HG03280 (cell line): Measurements from ENCODE around the gene AKAP12.

Source experiments
- ATAC-seq: cut with Tn5 transposase; IDR thresholded peaks from one replicate; pipeline ENCODE4 v1.9.1; 2021; ENCODE audit warnings: mild to moderate bottlenecking, moderate library complexity; ENCODE audit not compliant: unreplicated experiment

Gene AKAP12, protein sequence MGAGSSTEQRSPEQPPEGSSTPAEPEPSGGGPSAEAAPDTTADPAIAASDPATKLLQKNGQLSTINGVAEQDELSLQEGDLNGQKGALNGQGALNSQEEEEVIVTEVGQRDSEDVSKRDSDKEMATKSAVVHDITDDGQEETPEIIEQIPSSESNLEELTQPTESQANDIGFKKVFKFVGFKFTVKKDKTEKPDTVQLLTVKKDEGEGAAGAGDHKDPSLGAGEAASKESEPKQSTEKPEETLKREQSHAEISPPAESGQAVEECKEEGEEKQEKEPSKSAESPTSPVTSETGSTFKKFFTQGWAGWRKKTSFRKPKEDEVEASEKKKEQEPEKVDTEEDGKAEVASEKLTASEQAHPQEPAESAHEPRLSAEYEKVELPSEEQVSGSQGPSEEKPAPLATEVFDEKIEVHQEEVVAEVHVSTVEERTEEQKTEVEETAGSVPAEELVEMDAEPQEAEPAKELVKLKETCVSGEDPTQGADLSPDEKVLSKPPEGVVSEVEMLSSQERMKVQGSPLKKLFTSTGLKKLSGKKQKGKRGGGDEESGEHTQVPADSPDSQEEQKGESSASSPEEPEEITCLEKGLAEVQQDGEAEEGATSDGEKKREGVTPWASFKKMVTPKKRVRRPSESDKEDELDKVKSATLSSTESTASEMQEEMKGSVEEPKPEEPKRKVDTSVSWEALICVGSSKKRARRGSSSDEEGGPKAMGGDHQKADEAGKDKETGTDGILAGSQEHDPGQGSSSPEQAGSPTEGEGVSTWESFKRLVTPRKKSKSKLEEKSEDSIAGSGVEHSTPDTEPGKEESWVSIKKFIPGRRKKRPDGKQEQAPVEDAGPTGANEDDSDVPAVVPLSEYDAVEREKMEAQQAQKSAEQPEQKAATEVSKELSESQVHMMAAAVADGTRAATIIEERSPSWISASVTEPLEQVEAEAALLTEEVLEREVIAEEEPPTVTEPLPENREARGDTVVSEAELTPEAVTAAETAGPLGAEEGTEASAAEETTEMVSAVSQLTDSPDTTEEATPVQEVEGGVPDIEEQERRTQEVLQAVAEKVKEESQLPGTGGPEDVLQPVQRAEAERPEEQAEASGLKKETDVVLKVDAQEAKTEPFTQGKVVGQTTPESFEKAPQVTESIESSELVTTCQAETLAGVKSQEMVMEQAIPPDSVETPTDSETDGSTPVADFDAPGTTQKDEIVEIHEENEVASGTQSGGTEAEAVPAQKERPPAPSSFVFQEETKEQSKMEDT (N-terminal part only)

DNA sequence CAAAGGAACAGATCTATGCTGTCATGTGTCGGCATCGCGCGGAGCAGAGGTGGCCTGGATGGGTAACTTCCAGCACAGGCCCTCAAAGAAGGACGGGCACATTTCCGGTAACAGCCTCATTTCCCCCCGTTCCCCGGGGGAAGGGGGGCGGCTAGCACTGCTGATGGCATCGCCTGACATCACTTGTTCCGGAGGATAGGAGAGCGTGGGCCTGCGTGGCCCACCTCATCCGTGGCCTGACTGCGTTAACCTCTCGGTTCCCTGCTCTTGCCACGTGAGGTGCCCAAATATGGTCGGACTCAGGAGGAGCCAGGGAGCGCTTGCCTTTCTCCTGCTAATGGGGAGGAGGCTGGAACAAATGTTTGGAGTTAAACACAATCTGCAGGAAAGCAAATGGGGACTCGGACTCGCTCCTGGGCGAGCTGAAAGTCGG, at the start of gene AKAP12:
AKAP12 (plus strand) TSS at position 365 of the 433 bp plus-strand sequence. CDS start 596 bp downstream, outside the sequence.
- ATAC-seq: no peak

DNA sequence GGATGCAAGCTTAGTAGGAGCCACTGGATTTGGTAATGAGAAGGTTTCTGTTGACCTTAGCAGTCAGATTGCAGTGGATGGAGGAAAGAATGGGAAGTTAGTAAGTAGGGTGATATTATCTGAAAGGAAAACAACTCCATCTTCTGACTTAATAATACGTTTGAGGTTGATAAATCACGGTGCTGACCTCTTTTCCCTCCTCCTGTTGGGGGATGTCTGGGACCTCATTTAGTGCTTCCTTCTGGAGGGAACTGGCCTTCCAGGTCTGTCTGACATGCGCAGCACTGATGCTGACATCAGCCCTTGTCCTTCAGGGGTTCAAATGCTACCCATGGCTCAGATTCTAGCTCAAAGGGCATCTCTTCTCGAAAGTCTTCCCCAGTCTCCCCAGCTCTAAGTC, 48.2 kb upstream of the AKAP12 start:
- no peak for ATAC-seq

DNA sequence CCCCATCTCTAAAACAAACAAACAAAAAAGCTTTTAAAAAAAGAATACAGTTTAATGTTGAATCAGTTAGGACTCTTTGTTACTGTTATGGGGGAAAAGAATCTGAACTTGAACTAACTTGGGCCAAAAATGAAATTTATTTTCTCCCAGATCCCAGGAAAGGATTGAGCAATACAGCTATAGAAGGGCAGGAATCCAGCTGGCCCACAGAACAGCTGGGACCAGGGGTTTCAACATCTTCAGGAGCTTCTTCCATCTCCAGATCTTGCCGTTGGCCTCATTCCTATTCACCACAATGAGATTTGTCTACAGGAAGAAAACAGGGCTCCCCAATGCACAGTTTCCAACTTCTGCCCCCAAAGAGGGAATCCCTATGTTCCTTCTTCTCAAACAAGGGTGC, 43.2 kb upstream of the AKAP12 start:
- no peak for ATAC-seq

DNA sequence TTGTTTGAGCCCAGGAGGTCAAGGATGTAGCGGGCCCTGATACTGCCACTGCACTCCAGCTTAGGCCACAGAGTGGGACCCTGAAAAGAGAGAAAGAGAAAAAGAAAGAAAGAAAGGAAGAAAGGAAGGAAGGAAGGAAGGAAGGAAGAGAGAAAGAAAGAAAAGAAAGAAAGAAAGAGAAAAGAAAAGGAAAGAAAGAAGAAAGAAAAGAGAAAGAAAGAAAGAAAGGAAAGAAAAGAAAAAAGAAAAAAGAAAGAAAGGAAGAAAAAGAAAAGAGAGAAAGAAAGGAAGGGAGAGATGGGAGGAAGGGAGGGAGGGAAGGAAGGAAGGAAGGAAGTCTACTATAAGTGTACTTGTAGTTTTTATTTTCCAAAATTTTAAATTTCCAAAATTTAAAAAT, 42.2 kb upstream of the AKAP12 start:
- no peak for ATAC-seq

DNA sequence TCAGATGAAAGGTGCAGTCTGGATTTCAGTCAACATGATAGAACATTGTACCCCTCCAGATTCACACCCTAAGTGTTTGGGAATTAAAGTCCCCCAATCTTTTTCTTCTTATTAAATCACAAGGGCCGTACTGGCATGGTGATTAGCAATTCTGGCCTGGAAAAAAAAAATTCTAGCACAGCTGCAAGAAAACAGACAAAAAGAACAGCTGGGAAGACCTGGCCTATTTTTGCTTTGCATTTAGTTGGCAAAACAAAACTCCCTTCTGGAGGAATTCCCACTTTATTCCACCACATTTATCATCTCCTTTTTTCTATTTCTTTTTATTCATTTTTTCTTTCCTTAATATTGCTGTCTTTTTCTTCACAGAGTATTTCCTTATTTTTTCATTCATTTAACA, 39.8 kb upstream of the AKAP12 start:
- ATAC-seq: no peak

DNA sequence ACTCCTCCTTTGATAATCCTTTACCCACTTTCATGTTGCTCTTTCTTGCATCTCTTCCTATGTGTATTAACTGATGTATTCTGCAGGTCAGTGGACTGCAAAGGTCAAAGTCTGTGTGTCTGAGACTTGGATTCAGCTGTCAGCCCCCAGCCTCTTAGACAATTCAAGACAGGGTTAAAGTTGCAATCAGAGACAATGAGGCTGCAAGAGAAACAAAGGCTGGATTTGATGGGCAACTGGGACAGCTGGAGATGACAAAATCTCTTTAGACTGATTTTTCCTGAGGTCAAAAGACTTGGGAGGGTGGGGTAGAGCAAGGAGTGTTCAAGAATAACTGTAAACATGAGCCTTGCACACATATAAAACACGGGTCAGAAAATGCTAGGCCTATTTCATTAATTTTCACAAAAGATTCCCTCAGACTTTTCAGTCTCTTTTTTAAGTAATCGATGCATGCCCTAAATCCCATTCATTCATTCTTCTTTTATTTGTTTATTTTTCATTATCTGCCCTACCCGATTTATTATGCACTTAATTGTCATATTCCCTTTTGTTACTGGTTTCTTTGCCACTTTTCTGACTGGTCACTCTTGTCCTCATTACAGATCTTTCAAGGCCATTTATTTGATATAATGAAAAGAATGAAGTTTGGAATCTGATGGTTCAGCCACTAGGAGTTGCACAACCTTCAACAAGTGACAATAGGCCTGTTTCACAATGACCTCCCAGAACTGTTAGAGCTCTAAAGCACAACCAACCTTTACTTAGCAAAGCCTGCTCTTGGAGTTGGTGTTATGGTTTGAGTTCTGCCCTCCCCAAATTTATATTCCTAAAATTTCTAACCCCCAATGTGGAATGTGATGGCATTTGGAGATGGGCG, 33.8 kb upstream of the AKAP12 start:
- no peak for ATAC-seq

DNA sequence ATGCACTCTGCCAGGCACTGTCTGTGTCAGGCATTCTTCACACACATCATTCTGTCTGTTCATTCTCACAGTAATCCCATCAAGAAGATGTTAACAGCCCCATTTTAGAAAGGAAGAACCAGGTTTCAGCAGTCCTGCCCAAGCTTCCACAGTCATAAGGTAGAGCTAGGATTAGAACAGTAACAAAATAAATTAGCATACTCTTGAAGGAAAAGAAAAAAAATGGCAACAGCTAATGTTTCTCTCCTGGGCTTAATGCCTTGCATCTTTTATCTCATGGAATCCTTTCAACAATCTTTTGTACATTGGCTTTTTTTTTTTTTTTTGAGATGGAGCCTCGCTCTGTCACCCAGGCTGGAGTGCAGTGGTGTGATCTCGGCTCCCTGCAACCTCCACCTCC, 32.1 kb upstream of the AKAP12 start:
- ATAC-seq: no peak

DNA sequence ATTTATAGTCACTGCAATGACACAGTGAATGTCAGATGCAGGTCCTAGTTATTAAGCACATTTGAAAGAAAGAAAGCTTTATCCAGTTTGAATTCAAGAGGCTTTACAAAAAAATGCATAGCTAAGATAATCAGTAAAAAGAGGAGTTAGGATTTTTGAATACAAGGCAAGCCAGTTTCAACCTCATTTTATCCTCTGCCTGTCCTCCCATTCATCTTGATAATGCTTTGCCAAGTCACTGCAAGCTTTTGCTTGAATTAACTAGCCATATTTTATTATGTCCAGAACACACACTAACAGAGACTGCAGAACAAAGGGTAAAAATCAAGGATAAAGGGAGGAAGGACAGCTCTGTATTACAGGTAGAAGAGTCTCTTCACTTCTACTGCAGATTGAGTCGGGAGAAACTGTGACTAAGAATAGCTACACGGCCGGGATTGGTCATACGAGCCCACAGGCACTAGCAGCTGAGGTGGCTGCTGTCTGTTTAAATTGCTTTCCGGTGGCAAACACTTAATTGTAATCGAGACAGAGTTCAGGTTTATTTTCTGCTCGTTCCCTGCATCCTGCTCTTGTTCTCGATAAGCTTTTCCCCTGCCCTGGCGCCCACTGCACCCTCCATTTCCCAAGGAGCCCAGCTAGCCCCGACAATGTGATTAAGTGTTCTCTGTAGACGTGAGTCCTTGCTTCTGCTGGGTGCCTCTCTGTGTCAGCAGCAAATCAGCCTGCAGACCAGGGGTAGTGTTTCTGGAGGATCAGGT, 30.5 kb upstream of the AKAP12 start:
- no peak for ATAC-seq

DNA sequence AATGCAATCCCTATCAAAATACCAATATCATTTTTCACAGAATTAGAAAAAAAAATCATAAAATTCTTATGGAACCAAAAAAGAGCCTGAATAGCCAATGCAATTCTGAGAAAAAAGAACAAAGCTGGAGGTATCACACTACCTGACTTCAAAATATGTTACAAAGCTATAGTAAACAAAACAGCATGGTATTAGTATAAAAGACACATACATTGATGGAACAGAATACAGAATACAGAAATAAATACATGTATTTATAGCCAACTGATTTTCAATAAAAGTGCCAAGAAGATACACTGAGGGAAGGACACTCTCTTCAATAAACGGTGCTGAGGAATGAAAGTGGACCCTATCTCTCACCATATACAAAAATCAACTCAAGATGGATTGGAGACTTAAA, 28.7 kb upstream of the AKAP12 start:
- no peak for ATAC-seq

DNA sequence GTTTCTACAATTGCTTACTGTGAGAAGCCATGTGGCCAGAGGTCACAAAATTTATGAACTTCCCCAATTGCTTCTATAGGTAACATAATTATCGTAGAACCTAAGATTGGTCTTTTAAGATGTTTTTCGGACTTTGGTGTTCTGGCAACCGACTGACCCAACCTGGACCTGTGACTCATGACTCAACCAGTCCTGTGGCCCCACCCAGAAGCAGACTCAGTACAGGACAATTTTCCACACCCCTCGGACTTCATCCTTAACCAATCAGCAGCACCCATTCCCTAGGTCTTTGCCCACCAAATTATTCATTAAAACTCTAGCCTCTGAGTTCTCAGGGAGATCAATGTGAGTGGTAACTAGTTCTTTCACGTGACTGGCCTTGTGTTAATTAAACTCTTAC, 26.4 kb upstream of the AKAP12 start:
- no peak for ATAC-seq

DNA sequence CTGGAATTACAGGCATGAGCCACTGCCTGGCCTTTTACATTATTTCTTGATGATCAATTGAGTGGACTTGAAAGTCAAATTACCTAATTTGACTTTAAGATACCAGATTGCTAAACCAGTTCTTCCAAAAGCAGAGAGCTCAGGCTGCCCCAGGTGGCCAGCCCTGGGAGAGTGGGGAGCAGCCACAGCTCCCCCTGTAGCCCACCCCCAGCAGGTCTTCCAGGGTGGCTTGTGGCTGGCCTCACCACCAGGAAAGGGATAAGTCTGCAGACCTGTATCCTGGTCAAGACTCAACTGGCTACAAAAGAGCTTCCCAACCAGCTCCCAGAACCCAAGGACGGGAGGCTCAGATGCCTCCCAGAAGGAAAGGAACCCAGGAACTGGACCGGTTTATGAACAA, 23.8 kb upstream of the AKAP12 start:
- no peak for ATAC-seq

DNA sequence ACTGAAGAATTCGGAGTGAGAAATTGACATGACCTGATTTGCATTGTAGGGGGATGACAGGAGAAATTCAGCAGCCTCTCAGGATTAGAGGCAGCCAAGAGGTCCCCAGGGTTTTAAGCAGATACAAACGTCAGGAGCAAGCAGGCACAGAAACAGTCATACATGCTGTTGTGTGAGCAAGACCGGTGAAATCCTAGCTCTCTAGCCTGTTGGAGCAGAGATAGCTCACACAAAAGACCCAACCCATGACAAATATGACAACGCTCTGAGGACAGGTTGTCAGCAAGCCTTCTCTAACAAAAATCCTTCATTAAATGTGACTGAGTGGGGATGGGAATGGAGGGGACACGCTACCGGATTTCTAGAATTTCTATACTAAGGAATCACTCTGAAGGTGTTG, 23.0 kb upstream of the AKAP12 start:
- ATAC-seq: no peak

DNA sequence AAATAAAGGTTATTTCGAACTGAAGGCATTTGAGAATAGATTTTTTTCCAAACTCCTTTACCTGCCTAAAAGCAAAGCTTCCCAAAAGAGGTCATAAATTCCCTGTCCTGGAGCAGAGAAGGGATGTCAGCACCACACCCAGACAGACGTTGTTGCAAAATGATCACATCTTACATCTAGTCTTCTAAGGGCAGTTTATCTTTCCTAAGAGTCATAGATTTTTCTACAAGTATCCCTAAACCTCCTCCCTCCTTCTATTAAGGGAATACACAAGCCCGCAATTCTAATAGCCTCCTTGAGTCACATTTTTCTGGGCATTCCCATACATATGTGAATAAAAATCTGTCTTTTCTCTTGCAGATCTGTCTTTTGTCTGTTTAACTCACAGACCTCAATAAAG, 20.6 kb upstream of the AKAP12 start:
- ATAC-seq: no peak

DNA sequence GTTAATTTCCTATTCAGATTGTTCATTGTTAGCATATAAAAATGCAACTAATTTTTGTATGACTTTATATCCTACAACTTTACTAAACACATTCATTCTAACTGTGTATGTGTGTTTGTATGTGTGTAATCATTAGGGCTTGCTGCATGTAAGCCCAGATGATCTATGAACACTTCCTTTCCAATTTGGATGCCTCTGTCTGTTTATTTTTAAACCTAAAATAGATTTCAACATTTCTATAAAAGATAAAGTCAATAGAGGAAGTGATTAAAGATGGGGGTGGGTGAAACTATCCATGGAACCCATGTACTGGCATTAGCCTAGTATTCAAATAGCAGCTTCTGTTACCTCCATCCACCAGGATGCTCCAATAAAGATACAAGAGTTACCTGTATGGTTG, 15.7 kb upstream of the AKAP12 start:
- ATAC-seq: no peak

DNA sequence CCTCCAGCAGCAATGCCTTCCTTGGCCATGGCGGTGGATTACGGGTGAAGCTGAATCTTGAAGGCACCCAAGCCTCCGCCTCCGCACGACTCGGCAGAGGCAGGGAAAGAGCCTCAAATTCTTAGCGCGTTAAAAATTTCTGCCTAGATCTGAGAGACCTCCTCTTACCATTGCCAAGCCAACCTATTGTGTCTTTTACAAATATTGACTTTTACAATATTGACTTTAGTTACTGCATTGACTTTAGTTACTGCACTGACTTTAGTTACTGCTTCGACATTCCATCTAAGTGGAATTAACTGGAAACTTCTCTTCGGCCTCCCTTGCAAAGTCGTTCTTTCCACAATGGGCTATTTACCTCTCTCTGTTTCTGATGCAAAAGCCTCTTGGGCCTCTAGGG, 13.8 kb upstream of the AKAP12 start:
- no peak for ATAC-seq

DNA sequence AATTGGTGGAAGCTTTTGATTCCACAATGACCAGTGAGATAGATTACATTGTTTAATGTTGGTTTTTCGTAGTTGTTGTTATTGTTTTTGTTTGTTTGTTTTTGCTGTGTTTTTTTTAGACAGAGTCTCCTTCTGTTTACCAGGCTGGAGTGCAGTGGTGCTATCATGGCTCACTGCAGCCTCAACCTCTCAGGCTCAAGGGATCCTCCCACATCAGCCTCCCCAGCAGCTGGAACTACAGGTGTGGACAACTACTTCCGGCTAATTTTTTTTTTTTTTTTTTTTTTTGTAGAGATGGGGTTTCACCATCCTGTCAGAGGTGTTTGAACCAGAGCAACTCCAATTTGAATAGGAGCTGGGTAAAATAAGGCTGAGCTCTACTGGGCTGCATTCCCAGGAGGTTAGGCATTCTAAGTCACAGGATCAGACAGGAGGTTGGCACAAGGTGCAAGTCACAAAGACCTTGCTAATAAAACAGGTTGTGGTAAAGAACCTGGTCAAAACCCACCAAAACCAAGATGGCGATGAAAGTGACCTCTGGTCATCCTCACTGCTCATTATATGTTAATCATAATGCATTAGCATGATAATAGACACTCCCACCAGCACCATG, 10.9 kb upstream of the AKAP12 start:
- ATAC-seq: no peak

DNA sequence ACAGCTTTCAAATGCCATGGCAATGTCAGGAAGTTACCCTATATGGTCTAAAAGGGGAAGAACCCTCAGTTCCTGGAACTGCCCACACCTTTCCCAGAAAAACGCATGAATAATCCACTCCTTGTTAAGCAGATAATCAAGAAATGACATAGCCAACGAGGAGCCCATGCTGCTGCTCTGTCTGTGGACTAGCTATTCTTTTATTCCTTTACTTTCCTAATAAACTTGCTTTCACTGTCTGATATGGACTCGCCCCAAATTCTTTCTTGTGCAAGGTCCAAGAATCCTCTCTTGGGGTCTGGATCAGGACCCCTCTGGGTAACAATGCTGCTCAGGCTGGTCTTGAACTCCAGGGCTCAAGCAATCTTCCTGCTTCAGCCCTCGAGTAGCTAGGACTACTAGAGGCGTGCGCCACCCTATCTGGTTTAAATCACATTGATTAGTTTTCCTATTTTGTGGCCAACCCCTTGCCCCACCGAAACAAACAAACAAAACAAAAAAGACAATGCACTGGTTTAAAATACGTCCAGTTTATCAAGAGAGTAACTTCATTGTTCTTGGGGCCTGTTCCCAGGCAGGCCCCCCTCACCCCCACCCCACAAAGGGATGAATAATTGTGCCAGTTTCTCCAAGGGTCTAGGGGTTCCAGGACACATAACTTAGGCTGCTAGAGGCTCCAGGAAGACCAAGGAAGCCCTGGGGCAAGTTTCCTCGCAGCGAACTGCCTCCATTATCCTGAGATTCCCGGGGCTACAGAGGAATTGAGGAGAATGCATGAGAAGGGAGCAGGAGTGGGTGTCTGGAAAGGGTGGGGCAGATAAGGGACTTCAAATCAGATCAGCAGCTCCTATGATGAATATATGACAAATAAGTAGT, 10.1 kb upstream of the AKAP12 start:
- ATAC-seq: no peak

DNA sequence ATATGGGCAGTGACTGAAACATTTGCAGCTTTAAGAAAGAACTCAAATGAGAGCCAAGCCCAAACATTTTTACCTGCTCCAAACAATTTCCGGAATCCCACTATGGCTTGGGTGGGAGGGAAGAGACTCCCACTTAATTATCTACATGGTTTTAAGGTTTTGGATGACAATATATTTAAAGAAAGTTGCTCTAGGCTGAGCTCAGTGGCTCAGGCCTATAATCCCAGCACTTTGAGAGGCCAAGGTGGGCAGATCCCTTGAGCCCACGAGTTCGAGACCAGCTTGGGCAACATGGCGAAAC, 9.5 kb upstream of the AKAP12 start:
- no peak for ATAC-seq
